DOHH2 (cell line): ENCODE results near the gene PPP3CA.

Experiments
- EZH2phosphoT487 ChIP-seq: fragments of 200-600 bp; sonication (generic); IDR thresholded peaks from 2 replicates; pipeline ENCODE4 v1.6.1; 2017; ENCODE audit warnings: borderline replicate concordance, mild to moderate bottlenecking, antibody characterized with exemption, low read length, moderate library complexity, mixed read lengths
- TF ChIP-seq, protein P1 (sequence below): fragments of 200-600 bp; sonication (generic); IDR thresholded peaks from one replicate; pipeline ENCODE4 v1.5.1; 2014; ENCODE audit warnings: antibody characterized with exemption, mild to moderate bottlenecking, low read depth, low read length; ENCODE audit not compliant: poor library complexity, severe bottlenecking

DNA sequence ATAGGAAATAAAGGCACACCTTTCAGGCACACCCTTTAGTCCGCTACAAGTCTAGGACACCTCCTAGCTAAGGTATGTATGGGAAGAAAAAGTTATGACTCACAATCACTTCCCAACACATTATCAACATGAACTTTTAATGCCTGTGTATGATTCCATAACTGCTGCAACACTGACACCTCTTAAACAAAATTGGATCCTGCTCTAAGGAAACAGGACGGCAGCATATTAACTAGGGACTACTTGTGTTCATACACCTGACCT is 2.4 kb upstream of the PPP3CA start:
- TF ChIP-seq, protein P1, sequence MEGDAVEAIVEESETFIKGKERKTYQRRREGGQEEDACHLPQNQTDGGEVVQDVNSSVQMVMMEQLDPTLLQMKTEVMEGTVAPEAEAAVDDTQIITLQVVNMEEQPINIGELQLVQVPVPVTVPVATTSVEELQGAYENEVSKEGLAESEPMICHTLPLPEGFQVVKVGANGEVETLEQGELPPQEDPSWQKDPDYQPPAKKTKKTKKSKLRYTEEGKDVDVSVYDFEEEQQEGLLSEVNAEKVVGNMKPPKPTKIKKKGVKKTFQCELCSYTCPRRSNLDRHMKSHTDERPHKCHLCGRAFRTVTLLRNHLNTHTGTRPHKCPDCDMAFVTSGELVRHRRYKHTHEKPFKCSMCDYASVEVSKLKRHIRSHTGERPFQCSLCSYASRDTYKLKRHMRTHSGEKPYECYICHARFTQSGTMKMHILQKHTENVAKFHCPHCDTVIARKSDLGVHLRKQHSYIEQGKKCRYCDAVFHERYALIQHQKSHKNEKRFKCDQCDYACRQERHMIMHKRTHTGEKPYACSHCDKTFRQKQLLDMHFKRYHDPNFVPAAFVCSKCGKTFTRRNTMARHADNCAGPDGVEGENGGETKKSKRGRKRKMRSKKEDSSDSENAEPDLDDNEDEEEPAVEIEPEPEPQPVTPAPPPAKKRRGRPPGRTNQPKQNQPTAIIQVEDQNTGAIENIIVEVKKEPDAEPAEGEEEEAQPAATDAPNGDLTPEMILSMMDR = no peak
- no peak for TF ChIP-seq EZH2phosphoT487
